ENCODE measurements around the gene GABRG3.

- TF ChIP-seq CTCF (IDR thresholded peaks at IDR 0.05), result no peak
- no peak for TF ChIP-seq POLR2A (IDR thresholded peaks at IDR 0.05)
Measured at GRCh38 chr15:27498700-27499099, 527.7 kb downstream of the GABRG3 start.

Data from heart left ventricle (tissue), 13 donors.